Heart right ventricle (tissue), 16 donors: ENCODE measurements around the gene NOP9. TPM values are rescaled to one million over a fixed set of nuclear protein-coding genes. Genes with fewer than 3 reads are reported as not detected.

Experiments
- ATAC-seq, 8 donors: fragments of 200-7000 bp; cut with Tn5 transposase; one replicate each; pipeline ENCODE4 v1.9.1; 2020; ENCODE audit warnings: mild to moderate bottlenecking in 8 of 8, moderate library complexity in 8 of 8, moderate number of reproducible peaks in 1 of 8
- DNase-seq, 2 donors: peaks; one replicate each; pipeline ENCODE4 v3.0.0-alpha.2; 2020
- H3K27ac ChIP-seq, 10 donors: fragments of 200-600 bp; sonication (generic) in 2 of 10; one replicate each; pipeline versions ENCODE4 v1.5.0 to v1.8.0; 2020 to 2022; ENCODE audit warnings: mild to moderate bottlenecking in 3 of 10
- H3K27me3 ChIP-seq, 7 donors: fragments of 200-600 bp; one replicate each; pipeline ENCODE4 v1.8.0; 2021 to 2022; ENCODE audit warnings: mild to moderate bottlenecking in 2 of 7
- H3K36me3 ChIP-seq, 9 donors: fragments of 200-600 bp; sonication (generic) in 1 of 9; one replicate each; pipeline versions ENCODE4 v1.5.0 to v1.8.0; 2020 to 2022; ENCODE audit warnings: mild to moderate bottlenecking in 2 of 9
- H3K4me1 ChIP-seq, 9 donors: fragments of 200-600 bp; sonication (generic) in 1 of 9; one replicate each; pipeline versions ENCODE4 v1.5.0 to v1.8.0; 2020 to 2022; ENCODE audit warnings: mild to moderate bottlenecking in 4 of 9
- H3K4me3 ChIP-seq, 10 donors: fragments of 200-600 bp; sonication (generic) in 2 of 10; one replicate each; pipeline versions ENCODE4 v1.5.0 to v1.8.0; 2020 to 2022; ENCODE audit warnings: mild to moderate bottlenecking in 7 of 10, moderate library complexity in 2 of 10
- H3K9me3 ChIP-seq, 11 donors: fragments of 200-600 bp in 10 of 11; sonication (generic) in 2 of 11; one replicate each; pipeline versions ENCODE4 v1.5.0 to v1.8.0; 2013 to 2022; ENCODE audit warnings: mild to moderate bottlenecking in 2 of 11, control low read depth in 1 of 11, moderate library complexity in 1 of 11
- CTCF ChIP-seq, 9 donors: fragments of 200-600 bp; sonication (generic) in 2 of 9; IDR thresholded peaks; one replicate each; pipeline versions ENCODE4 v1.5.0 to v1.8.0; 2021 to 2022; ENCODE audit warnings: antibody characterized with exemption in 9 of 9, mild to moderate bottlenecking in 5 of 9, moderate library complexity in 1 of 9
- WGBS, 2 donors: extraction: QIAGEN DNeasy Blood & Tissue Kit; methylation state at CpG; one replicate each; pipeline ENCODE4 v1.1.7; 2013; ENCODE audit warnings: inconsistent platforms in 1 of 2; 5-methylcytosine and 5-hydroxymethylcytosine counted together
- intact Hi-C, 10 donors: fragments of 100-400 bp; cut with DNase I; formaldehyde crosslinking; loops; one replicate each; pipeline versions ENCODE4 v1.11.1 to v1.14.2; 2022
- polyA plus RNA-seq, 2 donors: library from polyadenylated mRNA; stranded (reverse); fragments of 200-250 nt; gene quantifications; one replicate each; pipeline ENCODE4 v1.2.3, GENCODE V29; 2013
- total RNA-seq, 10 donors: library from RNA; stranded (reverse); fragmentation: NEBNext Ultra II Directional in 3 of 10; extraction: Animal tissue kit (Norgen Biotek cat#: 25700) in 3 of 10; gene quantifications; one replicate each; pipeline versions ENCODE4 v1.2.1 to v1.2.4, GENCODE V29; 2021 to 2023
- donor health status: Arrhythmogenic right ventricular cardiomyopathy.
- donor health status: ischemic (EF 13 %, LVEDD 7.1; RV severe dilation, severe dysfunction).
- donor health status: healthy with polysubstance abuse.
- donor health status: DM: no; HTN: yes; CAD: no.
- donor health status: DM: no; HTN: no; CAD: no.
- donor health status: ischemic (EF 25% LVEDD 6.9; RV normal size, moderate dysfunction).
- donor health status: ischemic (EF 25% LVEDD 5.7; RV mildly dilated, moderate dysfunction).
- donor health status: healthy.
- donor health status: DM: yes; HTN: yes; CAD: no.
- donor health status: Ischemic cardiomyopathy.
- donor health status: ischemic (EF 35%, LVEDD 5.7; RV mildly dilated, moderate dysfunction).
- donor health status: nonischemic (EF 11% LVEDD 7.7; RV severe dilation, severe dysfunction).
- donor health status: DM: yes; HTN: yes; CAD: no.
- donor health status: PGD.
- donor health status: ischemic (EF 29% LVEDD 5.4; RV normal size, mild dysfunction).
- donor health status: nonischemic (EF 23%, LVEDD 6.1; RV moderate dilation, normal function).

Gene NOP9
- total and polyA plus RNA-seq, 12 donors, result 10.7 to 31.9 (median 26.4) TPM

- 87 to 93% methylated on average over 12 of the region's 12 CpGs for WGBS, 2 donors
These were observed 29.5 kb downstream of the NOP9 start for GRCh38 chr14:24329073-24329663.

GRCh38 chr14:24329736-24330135, 30.1 kb downstream of the NOP9 start:
- 75 to 82% methylated on average over 9 of the region's 9 CpGs for WGBS, 2 donors
- peak in 1 of 2 donors; percentile 50 for DNase-seq
- intact Hi-C loops, result loop anchor here in 5 of 10 donors (5.0 kb wide), 4 partner anchors 83 to 348 kb away; partner anchors contain the start of genes CBLN3 (in 1 of the 5) and KHNYN (in 1 of the 5)
- H3K9me3 ChIP-seq, result no peaks in the 10 kb centered on the region
- peaks cover 6 to 83% (median 29%) of the 10 kb centered on the region in 9 donors for H3K4me1 ChIP-seq
- H3K27me3 ChIP-seq, result peaks cover 0 to 19% (median 13%) of the 10 kb centered on the region in 7 donors
- H3K36me3 ChIP-seq, result peaks cover 0 to 62% (median 0%) of the 10 kb centered on the region in 9 donors
- no peak for TF ChIP-seq CTCF (IDR thresholded peaks at IDR 0.05)
- peak overlapping the region in 1 of 10 donors; percentile 79 for H3K27ac ChIP-seq
- no peak overlapping the region for H3K4me3 ChIP-seq
- peak in 3 of 8 donors; percentile 4 to 16 (median 12) for ATAC-seq

More at GRCh38 chr14:24329073-24329663, 29.5 kb downstream of the NOP9 start:
- ATAC-seq (no peak), DNase-seq (no peak)
- intact Hi-C loops, result no loop called here
- Histone ChIP-seq H3K4me3 (no peak overlapping the region), H3K4me1 (peaks cover 4 to 77% (median 23%) of the 10 kb centered on the region in 9 donors), H3K27me3 (peaks cover 0 to 15% (median 7%) of the 10 kb centered on the region in 7 donors), H3K9me3 (no peaks in the 10 kb centered on the region), H3K27ac (peak overlapping the region in 1 of 10 donors; percentile 79), H3K36me3 (peaks cover 0 to 68% (median 0%) of the 10 kb centered on the region in 9 donors)
- TF ChIP-seq CTCF (IDR thresholded peaks at IDR 0.05), result no peak

- H3K27me3 ChIP-seq, result peaks cover 0 to 33% (median 24%) of the 10 kb centered on the region in 7 donors
- ATAC-seq (no peak), DNase-seq (no peak)
- no peak overlapping the region for H3K4me3 ChIP-seq
- H3K27ac ChIP-seq, result peak overlapping the region in 1 of 10 donors; percentile 66
- no peak for TF ChIP-seq CTCF (IDR thresholded peaks at IDR 0.05)
- peaks cover 0 to 49% (median 0%) of the 10 kb centered on the region in 9 donors for H3K36me3 ChIP-seq
- intact Hi-C loops, result loop anchor here in 5 of 10 donors (5.0 kb wide), 4 partner anchors 81 to 346 kb away; partner anchors contain the start of genes CBLN3 (in 1 of the 5) and KHNYN (in 1 of the 5)
- WGBS, 2 donors, result 91% methylated on average over 10 of the region's 10 CpGs
- H3K4me1 ChIP-seq, result peaks cover 6 to 96% (median 36%) of the 10 kb centered on the region in 9 donors
- H3K9me3 ChIP-seq, result no peaks in the 10 kb centered on the region
These were observed 31.5 kb downstream of the NOP9 start for GRCh38 chr14:24330973-24331674.

GRCh38 chr14:24331731-24332267, 32.1 kb downstream of the NOP9 start:
- intact Hi-C loops, result loop anchor here (2.0 to 5.0 kb wide), 7 partner anchors 81 to 346 kb away; partner anchors contain the start of genes CBLN3 (in 1 of the 10) and KHNYN (in 1 of the 10)
- no peak for ATAC-seq
- Histone ChIP-seq H3K27me3 (peaks cover 0 to 35% (median 24%) of the 10 kb centered on the region in 7 donors), H3K4me1 (peaks cover 6 to 98% (median 37%) of the 10 kb centered on the region in 9 donors), H3K9me3 (no peaks in the 10 kb centered on the region), H3K27ac (peak overlapping the region in 1 of 10 donors; percentile 66), H3K4me3 (peak overlapping the region in 4 of 10 donors; percentile 63 to 88 (median 69)), H3K36me3 (peaks cover 0 to 48% (median 0%) of the 10 kb centered on the region in 9 donors)
- DNase-seq, result no peak
- TF ChIP-seq CTCF (IDR thresholded peaks at IDR 0.05), result no peak
- 66 to 67% methylated on average over 26 of the region's 26 CpGs for WGBS, 2 donors
